ENCODE data around the gene NPAS3.

NPAS3 gene

DNA sequence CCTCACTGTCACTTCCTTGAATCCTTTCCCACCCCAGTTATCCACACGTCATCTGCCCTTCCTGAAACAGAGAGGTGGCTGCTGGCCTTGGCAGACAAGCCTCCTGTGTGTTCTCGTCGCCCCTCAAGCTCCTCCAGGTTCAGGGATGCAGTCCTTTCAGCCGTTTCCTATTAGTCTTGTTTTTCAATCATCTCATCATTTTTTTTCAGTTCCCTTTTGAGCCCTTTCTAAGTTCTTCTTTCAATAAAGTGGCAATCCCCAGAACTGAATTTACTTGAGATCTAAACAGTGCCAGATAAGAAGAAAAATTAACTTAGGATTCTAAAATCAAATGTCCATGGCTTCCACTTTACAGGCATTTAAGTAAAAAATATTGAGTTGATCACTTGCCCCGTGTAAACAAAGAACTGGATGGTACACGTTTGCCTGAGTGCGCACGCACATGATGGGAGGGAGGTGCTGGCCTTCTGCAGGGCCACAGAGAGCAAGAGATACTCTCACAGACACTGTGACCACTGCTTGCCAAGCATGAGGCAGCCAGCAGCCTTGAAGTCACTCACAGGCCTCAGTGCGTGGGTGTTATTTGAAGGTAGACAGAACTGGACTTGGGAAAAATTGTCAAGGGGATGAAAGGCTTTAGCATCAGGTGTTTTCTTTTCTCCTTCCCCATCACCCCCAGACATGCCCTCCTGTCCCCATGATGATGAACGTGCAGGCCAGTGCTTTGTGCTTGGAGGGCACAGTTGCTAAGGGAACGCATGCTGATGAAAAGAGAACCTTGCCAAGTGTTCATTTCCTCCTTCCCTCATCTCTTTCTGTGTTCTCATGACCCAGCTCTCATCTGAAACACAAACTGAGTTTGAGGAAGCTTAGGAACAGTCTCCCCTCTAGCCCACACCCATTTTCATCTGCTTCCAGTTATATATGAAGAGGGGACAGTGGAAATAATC is 603.9 kb downstream of the NPAS3 start:
- no peak for DNase-seq (ENCODE audit: low spot score in 2 of 2)
- H3K4me1 ChIP-seq: no peaks in the 10 kb centered on the region
- in situ Hi-C loops (cut with MboI; ENCODE audit: low sequenced_read_pairs): no loop called here

DNA sequence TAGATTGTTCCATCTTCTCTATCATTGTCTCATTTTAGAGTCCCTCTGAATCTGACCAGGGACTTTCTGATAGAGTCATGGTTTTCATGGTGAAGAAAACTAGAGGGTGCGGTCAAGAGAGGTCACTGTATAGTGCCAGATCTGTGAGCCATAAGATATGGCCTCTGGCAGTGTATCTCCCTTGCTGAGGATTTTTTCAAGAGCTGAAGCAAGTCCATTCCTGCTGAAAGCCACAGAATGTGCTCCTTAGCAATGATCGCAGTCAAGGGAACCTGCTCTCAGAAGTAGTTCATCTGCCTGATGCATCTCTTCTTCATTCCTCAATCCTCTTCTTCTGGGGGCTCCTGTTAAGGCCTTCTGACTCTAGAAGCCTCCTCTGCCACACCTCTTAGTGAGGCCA is 607.0 kb downstream of the NPAS3 start:
- DNase-seq (ENCODE audit: low spot score in 2 of 2): no peak
- H3K36me3 ChIP-seq (replicated peaks): no peaks in the 10 kb centered on the region
- H3K4me3 ChIP-seq: no peak overlapping the region
- H3K4me1 ChIP-seq: no peaks in the 10 kb centered on the region
- in situ Hi-C loops (cut with MboI; ENCODE audit: low sequenced_read_pairs): no loop called here
- peaks cover 20% of the 10 kb centered on the region for H3K27me3 ChIP-seq (ENCODE audit: low read depth)
- no peaks in the 10 kb centered on the region for H3K9me3 ChIP-seq

More for the DNA sequence above, 603.9 kb downstream of the NPAS3 start:
- H3K4me3 ChIP-seq: no peak overlapping the region
- H3K36me3 ChIP-seq (replicated peaks): no peaks in the 10 kb centered on the region
- H3K27me3 ChIP-seq (ENCODE audit: low read depth): peaks cover 13% of the 10 kb centered on the region; the same call in 1 of the 2 replicates
- H3K9me3 ChIP-seq: no peaks in the 10 kb centered on the region

DNA sequence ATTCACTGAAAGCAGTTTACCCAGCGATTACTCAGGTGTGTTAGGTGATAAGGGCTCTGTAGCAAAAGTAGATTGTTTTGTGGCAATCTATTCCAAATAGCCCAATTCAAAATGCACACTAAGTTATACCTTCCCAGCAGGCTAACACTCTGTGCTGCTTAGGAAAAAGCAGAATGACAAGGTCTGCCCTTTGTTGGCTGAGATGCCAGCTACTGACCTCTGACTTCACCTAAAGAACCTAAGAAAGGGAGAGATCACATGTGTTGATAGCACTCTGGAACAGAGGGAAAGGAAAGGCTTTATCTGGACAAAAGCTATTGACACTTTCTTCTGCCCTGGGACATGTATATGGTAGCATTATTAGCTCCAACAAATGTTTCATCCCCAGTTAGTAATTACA is 609.9 kb downstream of the NPAS3 start:
- no peaks in the 10 kb centered on the region for H3K4me1 ChIP-seq
- no peak for DNase-seq (ENCODE audit: low spot score in 2 of 2)
- no peaks in the 10 kb centered on the region for H3K9me3 ChIP-seq
- no peak overlapping the region for H3K4me3 ChIP-seq
- H3K36me3 ChIP-seq (replicated peaks): no peaks in the 10 kb centered on the region
- peaks cover 21% of the 10 kb centered on the region for H3K27me3 ChIP-seq (ENCODE audit: low read depth)
- in situ Hi-C loops (cut with MboI; ENCODE audit: low sequenced_read_pairs): no loop called here

DNA sequence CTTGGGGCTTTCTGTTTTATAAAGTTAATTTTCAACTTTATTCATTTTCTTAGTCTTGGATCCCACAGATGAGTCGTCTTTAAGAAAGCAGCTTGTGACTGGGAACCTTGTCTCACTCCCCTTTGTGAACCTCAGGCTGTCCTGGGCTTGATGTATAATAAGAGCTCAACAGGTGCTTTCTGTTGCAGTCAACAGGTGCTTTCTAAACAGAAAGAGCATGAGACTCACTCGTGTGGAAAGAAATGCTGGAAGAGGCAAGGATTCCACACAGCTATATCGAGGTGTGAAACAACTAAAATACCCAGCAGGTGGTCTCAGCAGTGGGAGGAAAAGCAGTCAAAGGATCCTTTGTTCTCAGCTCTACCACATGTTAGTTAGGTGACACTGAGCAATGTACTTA is 613.3 kb downstream of the NPAS3 start:
- DNase-seq (ENCODE audit: low spot score in 2 of 2): no peak
- in situ Hi-C loops (cut with MboI; ENCODE audit: low sequenced_read_pairs): no loop called here
- no peaks in the 10 kb centered on the region for H3K36me3 ChIP-seq (replicated peaks)
- no peak overlapping the region for H3K4me3 ChIP-seq
- no peaks in the 10 kb centered on the region for H3K9me3 ChIP-seq
- H3K27me3 ChIP-seq (ENCODE audit: low read depth): peaks cover 42% of the 10 kb centered on the region
- no peaks in the 10 kb centered on the region for H3K4me1 ChIP-seq

DNA sequence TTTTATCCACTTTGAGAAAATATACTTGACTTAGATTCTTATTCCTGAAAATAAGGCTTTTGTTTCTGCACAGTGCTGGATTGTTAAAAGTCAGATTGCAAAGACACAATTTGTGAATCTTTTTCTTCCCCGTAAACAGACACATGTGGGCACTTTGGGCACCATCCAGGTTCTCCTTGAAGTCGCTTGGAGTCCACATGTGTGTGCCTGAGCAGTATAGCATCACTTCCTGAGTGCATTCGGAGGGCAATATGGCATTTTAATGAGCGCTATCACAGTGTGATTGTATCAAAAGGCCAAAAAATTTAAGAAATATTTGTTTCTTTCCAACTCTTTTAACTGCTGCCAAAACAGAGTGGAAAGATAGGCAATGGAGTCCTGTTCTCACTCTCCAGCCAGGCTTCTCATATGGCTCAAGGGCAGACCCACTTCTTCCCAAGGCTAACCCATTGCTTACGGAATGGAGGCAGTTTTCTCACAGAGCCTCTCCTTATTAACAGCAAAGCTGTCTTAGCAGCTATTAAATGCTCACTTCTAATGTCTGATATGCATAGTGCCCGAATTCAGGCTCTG is 615.1 kb downstream of the NPAS3 start:
- H3K4me3 ChIP-seq: no peak overlapping the region
- peaks cover 37% of the 10 kb centered on the region for H3K27me3 ChIP-seq (ENCODE audit: low read depth)
- H3K4me1 ChIP-seq: no peaks in the 10 kb centered on the region
- in situ Hi-C loops (cut with MboI; ENCODE audit: low sequenced_read_pairs): no loop called here
- H3K36me3 ChIP-seq (replicated peaks): no peaks in the 10 kb centered on the region
- H3K9me3 ChIP-seq: no peaks in the 10 kb centered on the region
- no peak for DNase-seq (ENCODE audit: low spot score in 2 of 2)

DNA sequence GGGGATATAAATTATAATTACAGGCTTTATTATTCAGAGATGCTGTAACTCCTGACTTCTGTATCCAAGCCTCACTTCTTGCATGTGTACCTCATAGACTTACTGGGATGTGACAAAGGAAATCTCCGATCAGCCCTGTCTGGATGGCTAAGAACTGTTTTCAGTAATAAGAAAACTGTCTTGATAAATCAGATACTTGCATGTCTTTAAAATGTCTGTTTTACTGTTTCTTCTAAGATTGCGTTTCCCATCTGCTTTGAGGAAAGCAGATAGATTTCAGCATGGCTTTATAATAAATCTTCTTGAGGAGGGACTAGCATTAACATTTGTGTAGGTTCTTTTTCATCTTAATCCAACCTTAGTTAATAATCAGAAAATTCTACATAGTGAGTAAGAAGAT is 616.3 kb downstream of the NPAS3 start:
- in situ Hi-C loops (cut with MboI; ENCODE audit: low sequenced_read_pairs): no loop called here

DNA sequence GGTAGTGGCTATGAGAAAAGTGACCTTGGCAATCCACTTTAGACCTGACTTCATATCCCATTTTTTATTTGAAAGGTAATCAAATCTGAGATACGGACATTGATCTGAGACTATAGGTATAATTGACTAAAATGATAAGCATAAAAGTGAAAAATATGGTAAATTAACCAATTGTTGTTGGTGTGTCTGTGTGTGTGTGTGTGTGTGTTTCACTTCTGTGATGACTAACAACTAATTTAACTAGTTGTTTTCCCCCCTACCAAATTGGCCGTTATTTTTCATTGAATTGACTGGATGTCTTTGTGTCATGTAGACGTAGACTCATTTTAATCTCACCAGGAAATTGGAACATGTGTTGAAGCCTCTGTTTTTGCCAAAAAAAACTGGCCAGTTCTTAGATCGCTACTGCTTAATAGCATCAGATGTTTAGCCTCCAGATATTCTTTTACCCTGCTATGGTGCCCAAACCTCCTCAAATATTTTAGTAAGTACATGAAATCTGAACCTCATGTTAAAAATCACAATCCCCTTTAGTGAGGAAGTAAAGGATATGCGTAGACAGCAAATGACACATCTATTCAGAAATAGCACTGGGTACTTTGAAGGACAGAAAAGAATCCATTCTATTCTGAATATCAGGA is 617.2 kb downstream of the NPAS3 start:
- no peak for DNase-seq (ENCODE audit: low spot score in 2 of 2)
- no peaks in the 10 kb centered on the region for H3K36me3 ChIP-seq (replicated peaks)
- no peaks in the 10 kb centered on the region for H3K4me1 ChIP-seq
- H3K9me3 ChIP-seq: no peaks in the 10 kb centered on the region
- no peak overlapping the region for H3K4me3 ChIP-seq
- in situ Hi-C loops (cut with MboI; ENCODE audit: low sequenced_read_pairs): no loop called here
- peaks cover 40% of the 10 kb centered on the region for H3K27me3 ChIP-seq (ENCODE audit: low read depth)

More for the DNA sequence above, 616.3 kb downstream of the NPAS3 start:
- Histone ChIP-seq H3K4me1 (no peaks in the 10 kb centered on the region), H3K9me3 (no peaks in the 10 kb centered on the region), H3K36me3 (replicated peaks) (no peaks in the 10 kb centered on the region), H3K4me3 (no peak overlapping the region), H3K27me3 (ENCODE audit: low read depth) (peaks cover 32% of the 10 kb centered on the region)
- no peak for DNase-seq (ENCODE audit: low spot score in 2 of 2)

DNA sequence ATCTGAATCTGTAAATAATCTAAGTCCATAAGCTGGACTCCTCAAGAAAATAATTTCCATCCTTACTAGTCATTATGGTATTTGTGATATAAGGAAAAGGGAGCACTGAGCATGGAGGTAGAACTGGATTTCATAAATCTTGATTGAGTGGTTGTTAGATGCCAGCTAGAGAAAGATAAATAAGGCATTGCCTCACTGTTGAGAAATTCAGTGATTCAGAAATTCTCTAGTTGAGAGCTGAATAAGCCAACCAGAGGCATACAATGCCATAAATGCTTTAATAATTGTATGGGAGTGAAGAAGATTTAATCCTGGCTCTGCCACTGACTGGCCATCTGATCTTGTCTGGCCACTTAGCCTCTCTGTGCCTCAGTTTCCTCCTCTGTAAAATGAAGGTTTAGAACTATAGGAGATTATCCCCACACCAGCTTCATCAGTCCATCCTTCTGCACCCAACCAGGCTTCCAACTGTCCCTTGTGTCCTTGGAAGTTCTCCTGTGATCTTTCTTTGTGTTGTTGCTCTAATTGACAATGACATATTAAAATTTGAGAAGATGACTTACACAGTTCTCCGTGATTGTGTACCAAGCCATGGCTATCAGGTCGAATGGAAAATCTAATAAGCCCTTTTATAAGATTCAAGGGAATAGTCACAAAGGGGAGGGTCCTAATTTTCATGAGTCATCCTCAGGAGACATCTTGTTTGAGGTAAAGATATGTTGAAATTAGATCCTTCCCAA is 617.9 kb downstream of the NPAS3 start:
- no peaks in the 10 kb centered on the region for H3K4me1 ChIP-seq
- in situ Hi-C loops (cut with MboI; ENCODE audit: low sequenced_read_pairs): no loop called here
- H3K27me3 ChIP-seq (ENCODE audit: low read depth): peaks cover 45% of the 10 kb centered on the region
- H3K4me3 ChIP-seq: no peak overlapping the region
- H3K9me3 ChIP-seq: no peaks in the 10 kb centered on the region
- H3K36me3 ChIP-seq (replicated peaks): no peaks in the 10 kb centered on the region
- DNase-seq (ENCODE audit: low spot score in 2 of 2): no peak

DNA sequence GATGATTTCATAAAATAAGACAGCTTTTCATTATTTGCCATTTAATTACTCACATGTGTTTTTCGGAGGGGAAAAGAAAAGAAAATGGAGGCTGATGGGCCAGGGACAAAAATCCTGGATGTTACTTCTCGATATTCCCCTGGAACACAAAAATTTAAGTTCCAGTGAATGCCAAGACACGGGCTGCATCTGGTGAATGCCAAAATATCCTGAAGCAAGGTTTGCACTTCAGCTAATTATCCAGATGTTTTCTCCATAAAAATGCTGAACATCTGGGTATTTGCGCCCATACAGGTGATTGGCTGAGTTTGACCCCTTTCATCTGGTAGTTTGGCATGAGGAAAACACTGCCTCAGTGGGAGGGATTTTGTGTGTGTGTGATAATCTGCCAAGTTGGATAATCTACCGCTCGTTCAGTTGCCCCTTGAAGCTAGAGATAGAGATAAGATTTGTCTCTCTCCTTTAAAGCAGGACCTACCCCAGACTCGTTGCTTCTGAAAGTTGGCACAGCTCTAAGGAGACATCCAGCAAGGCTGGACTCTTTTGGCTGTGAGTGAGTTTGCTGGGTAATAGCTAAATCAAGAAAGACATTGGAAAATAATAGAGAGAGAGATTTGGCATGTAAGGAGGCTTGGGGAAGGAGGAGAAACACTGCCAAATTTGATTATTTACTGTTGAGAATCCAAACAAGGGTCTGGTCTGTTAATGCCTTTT is 622.2 kb downstream of the NPAS3 start:
- Histone ChIP-seq H3K4me1 (peaks cover 5% of the 10 kb centered on the region; the same call in 1 of the 2 replicates), H3K36me3 (replicated peaks) (no peaks in the 10 kb centered on the region), H3K9me3 (no peaks in the 10 kb centered on the region), H3K4me3 (no peak overlapping the region), H3K27me3 (ENCODE audit: low read depth) (peaks cover 34% of the 10 kb centered on the region)
- in situ Hi-C loops (cut with MboI; ENCODE audit: low sequenced_read_pairs): no loop called here
- no peak for DNase-seq (ENCODE audit: low spot score in 2 of 2)

DNA sequence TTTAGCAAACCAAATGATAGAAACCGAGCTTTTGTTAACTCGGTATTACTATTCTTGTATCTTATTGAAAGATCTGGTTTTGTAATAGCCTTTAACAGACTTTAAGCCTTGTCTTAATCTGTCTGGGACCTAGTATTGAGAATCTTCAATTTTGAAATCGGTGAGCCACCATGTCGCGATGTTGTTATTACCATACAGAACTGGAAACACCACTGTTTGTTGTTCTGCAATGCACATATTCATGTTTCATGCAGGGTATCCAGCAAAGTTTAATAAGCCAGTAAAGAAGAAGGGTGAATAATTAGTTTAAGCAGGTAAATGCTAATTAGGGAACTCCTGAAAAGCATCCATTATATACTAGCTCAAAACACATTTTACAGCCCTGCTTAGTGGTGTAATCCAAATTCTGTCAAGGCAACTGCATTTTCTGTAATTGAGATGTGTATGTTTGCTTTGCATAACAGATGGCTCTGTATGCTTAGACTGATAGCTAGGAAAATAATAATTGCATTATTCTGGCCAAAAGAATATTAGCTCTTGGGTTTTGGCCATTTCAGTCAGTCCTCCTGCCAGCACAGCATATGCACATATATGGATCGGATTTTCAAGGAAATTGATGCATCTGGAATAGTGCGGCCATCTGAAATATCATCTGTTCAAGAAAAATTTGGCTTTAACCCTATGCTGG is 623.0 kb downstream of the NPAS3 start:
- in situ Hi-C loops (cut with MboI; ENCODE audit: low sequenced_read_pairs): no loop called here
- H3K4me3 ChIP-seq: no peak overlapping the region
- peaks cover 5% of the 10 kb centered on the region; the same call in 1 of the 2 replicates for H3K4me1 ChIP-seq
- no peaks in the 10 kb centered on the region for H3K36me3 ChIP-seq (replicated peaks)
- H3K27me3 ChIP-seq (ENCODE audit: low read depth): peaks cover 27% of the 10 kb centered on the region
- no peaks in the 10 kb centered on the region for H3K9me3 ChIP-seq
- DNase-seq (ENCODE audit: low spot score in 2 of 2): no peak

DNA sequence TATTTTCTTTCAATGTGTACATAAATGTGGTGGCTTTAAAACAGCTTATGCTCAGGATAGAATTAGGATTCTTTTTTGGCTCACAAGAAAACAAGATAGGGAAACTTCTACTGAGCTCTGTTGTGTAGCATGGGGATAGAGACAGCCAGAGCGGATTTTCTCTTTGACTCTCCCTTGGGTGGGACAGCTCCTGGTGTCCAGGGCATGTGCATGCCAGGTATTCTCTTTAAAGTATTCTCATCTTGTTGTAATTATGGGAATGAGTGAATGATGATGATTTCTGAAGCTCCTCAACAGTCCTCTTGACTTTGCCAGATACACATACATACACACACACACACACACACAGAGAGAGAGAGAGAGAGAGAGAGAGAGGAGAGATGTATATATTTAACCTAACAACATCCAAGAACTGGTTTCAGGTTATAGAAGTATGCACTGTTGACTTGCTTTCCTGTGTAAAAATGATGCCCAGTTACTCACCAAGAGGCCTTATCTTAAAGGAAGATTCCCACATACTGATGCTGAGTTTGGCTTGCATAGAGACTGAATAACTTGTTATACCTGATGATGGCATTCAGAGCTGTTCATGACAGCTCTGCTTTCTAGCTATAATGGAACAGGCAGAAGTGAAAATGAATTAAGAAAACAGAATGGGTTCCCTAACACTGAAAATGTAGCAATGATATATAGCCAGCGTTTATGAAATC is 624.7 kb downstream of the NPAS3 start:
- in situ Hi-C loops (cut with MboI; ENCODE audit: low sequenced_read_pairs): no loop called here
- Histone ChIP-seq H3K36me3 (replicated peaks) (no peaks in the 10 kb centered on the region), H3K9me3 (no peaks in the 10 kb centered on the region), H3K27me3 (ENCODE audit: low read depth) (peaks cover 25% of the 10 kb centered on the region), H3K4me3 (no peak overlapping the region), H3K4me1 (peaks cover 12% of the 10 kb centered on the region)
- no peak for DNase-seq (ENCODE audit: low spot score in 2 of 2)

DNA sequence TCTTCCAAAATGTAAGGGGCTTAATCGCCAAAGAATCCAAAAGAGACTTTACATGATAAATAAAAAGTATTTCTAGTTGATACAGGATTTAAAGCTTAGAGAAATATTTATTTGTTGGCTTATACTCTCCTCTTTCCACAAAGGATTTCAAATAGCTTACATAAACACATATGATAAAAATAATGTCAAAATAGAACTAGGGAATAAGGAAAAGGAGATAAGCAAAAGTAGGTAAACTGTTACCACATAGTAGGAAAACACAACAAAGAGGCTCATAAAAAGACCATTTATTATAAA is 625.2 kb downstream of the NPAS3 start:
- H3K27me3 ChIP-seq (ENCODE audit: low read depth): peaks cover 25% of the 10 kb centered on the region
- H3K4me1 ChIP-seq: peaks cover 14% of the 10 kb centered on the region
- no peak for DNase-seq (ENCODE audit: low spot score in 2 of 2)
- H3K9me3 ChIP-seq: no peaks in the 10 kb centered on the region
- in situ Hi-C loops (cut with MboI; ENCODE audit: low sequenced_read_pairs): no loop called here
- no peaks in the 10 kb centered on the region for H3K36me3 ChIP-seq (replicated peaks)
- H3K4me3 ChIP-seq: no peak overlapping the region

Data from HAP-1 (cell line).